Liver (tissue), 3 donors: ENCODE measurements around the gene NWD2.

Experiments
- ATF3 ChIP-seq: IDR thresholded peaks from 2 replicates; pipeline ENCODE4 v1.6.1; 2016; ENCODE audit warnings: antibody characterized with exemption
- CTCF ChIP-seq: fragments of 150-350 bp; IDR thresholded peaks from 2 replicates; pipeline ENCODE4 v1.5.1; 2017; ENCODE audit warnings: improper control_type of control experiment, low read depth, low read length; ENCODE audit not compliant: missing input control
- FOXA1 ChIP-seq: IDR thresholded peaks from 2 replicates; pipeline ENCODE4 v1.6.1; 2016; ENCODE audit warnings: antibody characterized with exemption
- FOXA2 ChIP-seq: IDR thresholded peaks from 2 replicates; pipeline ENCODE4 v1.6.1; 2016; ENCODE audit warnings: antibody characterized with exemption
- GABPA ChIP-seq, 2 donors: IDR thresholded peaks in 1 of 2; conservative IDR thresholded peaks in 1 of 2; 2 replicates each; pipeline ENCODE4 v1.6.1; 2016; ENCODE audit warnings: antibody characterized with exemption in 2 of 2, mild to moderate bottlenecking in 1 of 2, moderate library complexity in 1 of 2
- JUND ChIP-seq, 2 donors: IDR thresholded peaks; 2 replicates each; pipeline ENCODE4 v1.6.1; 2016; ENCODE audit warnings: antibody characterized with exemption in 2 of 2
- MAX ChIP-seq: IDR thresholded peaks from 2 replicates; pipeline ENCODE4 v1.6.1; 2016; ENCODE audit warnings: antibody characterized with exemption
- RAD21 ChIP-seq, 2 donors: IDR thresholded peaks; 2 replicates each; pipeline ENCODE4 v1.6.1; 2016; ENCODE audit warnings: antibody characterized with exemption in 2 of 2, mild to moderate bottlenecking in 2 of 2
- REST ChIP-seq: IDR thresholded peaks from 2 replicates; pipeline ENCODE4 v1.6.1; 2016; ENCODE audit warnings: antibody characterized with exemption, mild to moderate bottlenecking
- SP1 ChIP-seq: IDR thresholded peaks from 2 replicates; pipeline ENCODE4 v1.6.1; 2018; ENCODE audit warnings: antibody characterized with exemption, mild to moderate bottlenecking
- YY1 ChIP-seq: IDR thresholded peaks from 2 replicates; pipeline ENCODE4 v1.6.1; 2016; ENCODE audit warnings: antibody characterized with exemption, mild to moderate bottlenecking
- donor health status: healthy.
- donor health status: healthy.

- TF ChIP-seq CTCF (no peak), YY1 (no peak), SP1 (no peak), GABPA (IDR thresholded peaks at IDR 0.05 in 1 of 2, conservative IDR thresholded peaks at IDR 0.05 in 1 of 2) (no peak), JUND (IDR thresholded peaks at IDR 0.05) (no peak), ATF3 (no peak), FOXA2 (no peak), RAD21 (IDR thresholded peaks at IDR 0.05) (no peak), MAX (no peak), FOXA1 (no peak), REST (no peak)
Observed at GRCh38 chr4:37439809-37440474, 195.4 kb downstream of the NWD2 start.
